ENCODE measurements around the gene PTRH1. TPM values are rescaled to one million over a fixed set of nuclear protein-coding genes. Genes with fewer than 3 reads are reported as not detected.

The PTRH1 gene
- total RNA-seq, 1 donor from 2014 or later: 5.4 TPM

GRCh38 chr9:127683723-127684122, 31.7 kb downstream of the PTRH1 start:
- Histone ChIP-seq H3K27me3 (no peaks in the 10 kb centered on the region), H3K9me3 (no peaks in the 10 kb centered on the region), H3K36me3 (peaks cover 35 to 75% of the 10 kb centered on the region in 2 donors), H3K4me1 (no peaks in the 10 kb centered on the region), H3K27ac (no peak overlapping the region), H3K4me3 (no peak overlapping the region)
- intact Hi-C loops (cut with DNase I): no loop called here
- DNase-seq (ENCODE audit: low spot score in 2 of 2): no peak
- TF ChIP-seq CTCF (IDR thresholded peaks at IDR 0.05): no peak

- no peak for TF ChIP-seq CTCF (IDR thresholded peaks at IDR 0.05)
- H3K4me3 ChIP-seq: no peak overlapping the region
- intact Hi-C loops (cut with DNase I): no loop called here
- DNase-seq (ENCODE audit: low spot score in 2 of 2): no peak
- no peak overlapping the region for H3K27ac ChIP-seq
- no peaks in the 10 kb centered on the region for H3K4me1 ChIP-seq
- no peaks in the 10 kb centered on the region for H3K27me3 ChIP-seq
- no peaks in the 10 kb centered on the region for H3K9me3 ChIP-seq
- H3K36me3 ChIP-seq: peaks cover 41 to 72% of the 10 kb centered on the region in 2 donors
These were observed 32.9 kb downstream of the PTRH1 start for GRCh38 chr9:127682351-127683136.

- no peak overlapping the region for H3K4me3 ChIP-seq
- H3K27ac ChIP-seq: no peak overlapping the region
- H3K9me3 ChIP-seq: no peaks in the 10 kb centered on the region
- intact Hi-C loops (cut with DNase I): no loop called here
- no peak for DNase-seq (ENCODE audit: low spot score in 2 of 2)
- no peaks in the 10 kb centered on the region for H3K4me1 ChIP-seq
- TF ChIP-seq CTCF (IDR thresholded peaks at IDR 0.05): no peak
- H3K36me3 ChIP-seq: peaks cover 46 to 71% of the 10 kb centered on the region in 2 donors
- no peaks in the 10 kb centered on the region for H3K27me3 ChIP-seq
These were observed 34.6 kb downstream of the PTRH1 start for GRCh38 chr9:127680846-127681245.

GRCh38 chr9:127680226-127680625, 35.2 kb downstream of the PTRH1 start:
- no peak overlapping the region for H3K27ac ChIP-seq
- no peak overlapping the region for H3K4me3 ChIP-seq
- intact Hi-C loops (cut with DNase I): no loop called here
- no peak for DNase-seq (ENCODE audit: low spot score in 2 of 2)
- no peaks in the 10 kb centered on the region for H3K9me3 ChIP-seq
- no peaks in the 10 kb centered on the region for H3K27me3 ChIP-seq
- no peaks in the 10 kb centered on the region for H3K4me1 ChIP-seq
- peaks cover 46 to 76% of the 10 kb centered on the region in 2 donors for H3K36me3 ChIP-seq
- no peak for TF ChIP-seq CTCF (IDR thresholded peaks at IDR 0.05)

GRCh38 chr9:127679506-127679905, 36.0 kb downstream of the PTRH1 start:
- Histone ChIP-seq H3K27me3 (no peaks in the 10 kb centered on the region), H3K4me3 (no peak overlapping the region), H3K27ac (no peak overlapping the region), H3K4me1 (no peaks in the 10 kb centered on the region), H3K36me3 (peaks cover 51 to 77% of the 10 kb centered on the region in 2 donors), H3K9me3 (no peaks in the 10 kb centered on the region)
- DNase-seq (ENCODE audit: low spot score in 2 of 2): no peak
- intact Hi-C loops (cut with DNase I): no loop called here
- no peak for TF ChIP-seq CTCF (IDR thresholded peaks at IDR 0.05)

All from ascending aorta (tissue), 2 donors.